Endothelial cell (in vitro differentiated cells): ENCODE data around the gene SMYD4. TPM values are rescaled to one million over a fixed set of nuclear protein-coding genes. Genes with fewer than 3 reads are reported as not detected.
"Not testable (repeated sequence)": the region's sequence is repeated elsewhere in the genome, so short reads cannot be mapped to it uniquely, and the experiment has no call there.

ENCODE experiments used
- DNase-seq: peaks from one replicate; pipeline ENCODE4 v3.0.0; 2021; ENCODE audit warnings: low spot score
- H3K27ac Mint-ChIP-seq: one replicate; pipeline ENCODE4 v1.8.0; 2021; ENCODE audit warnings: mixed read lengths, inconsistent platforms; ENCODE audit not compliant: unreplicated experiment
- H3K27me3 Mint-ChIP-seq: one replicate; pipeline ENCODE4 v1.8.0; 2021; ENCODE audit warnings: mild to moderate bottlenecking, moderate library complexity, mixed read lengths, inconsistent platforms; ENCODE audit not compliant: unreplicated experiment
- H3K36me3 Mint-ChIP-seq: one replicate; pipeline ENCODE4 v1.8.0; 2021; ENCODE audit warnings: mild to moderate bottlenecking, low read depth, mixed read lengths, inconsistent platforms; ENCODE audit not compliant: unreplicated experiment
- H3K4me1 Mint-ChIP-seq: one replicate; pipeline ENCODE4 v1.8.0; 2021; ENCODE audit warnings: mild to moderate bottlenecking, mixed read lengths, inconsistent platforms; ENCODE audit not compliant: unreplicated experiment
- H3K4me3 Mint-ChIP-seq: one replicate; pipeline ENCODE4 v1.8.0; 2021; ENCODE audit warnings: mild to moderate bottlenecking, mixed read lengths, inconsistent platforms; ENCODE audit not compliant: unreplicated experiment
- H3K9me3 Mint-ChIP-seq: one replicate; pipeline ENCODE4 v1.8.0; 2021; ENCODE audit warnings: mixed read lengths, inconsistent platforms; ENCODE audit not compliant: unreplicated experiment
- CTCF ChIP-seq: fragments of 200-600 bp; sonication (generic); IDR thresholded peaks from one replicate; pipeline ENCODE4 v1.5.0; 2021; ENCODE audit warnings: antibody characterized with exemption; ENCODE audit not compliant: unreplicated experiment
- total RNA-seq: library from RNA; stranded (reverse); fragmentation: NEBNext Ultra II Directional; extraction: Animal tissue kit (Norgen Biotek cat#: 25700); gene quantifications from one replicate; pipeline ENCODE4 v1.2.1, GENCODE V29; 2021; ENCODE audit not compliant: unreplicated experiment

SMYD4 gene
- total RNA-seq, 1 donor from 2014 or later: 19.3 TPM

- DNase-seq: no peak
- Mint-ChIP-seq H3K27ac (no peak overlapping the region), H3K4me3 (no peak overlapping the region), H3K36me3 (peaks cover 14% of the 10 kb centered on the region), H3K9me3 (no peaks in the 10 kb centered on the region), H3K4me1 (peaks cover 3% of the 10 kb centered on the region), H3K27me3 (peaks cover 2% of the 10 kb centered on the region)
- no peak for TF ChIP-seq CTCF
These were observed 53.4 kb downstream of the SMYD4 start for GRCh38 chr17:1776328-1776727.

- peaks cover 3% of the 10 kb centered on the region for H3K4me1 Mint-ChIP-seq
- DNase-seq: no peak
- H3K9me3 Mint-ChIP-seq: no peaks in the 10 kb centered on the region
- H3K36me3 Mint-ChIP-seq: peaks cover 14% of the 10 kb centered on the region
- no peak overlapping the region for H3K27ac Mint-ChIP-seq
- peaks cover 2% of the 10 kb centered on the region for H3K27me3 Mint-ChIP-seq
- H3K4me3 Mint-ChIP-seq: no peak overlapping the region
- TF ChIP-seq CTCF: no peak
These were observed 55.1 kb downstream of the SMYD4 start for GRCh38 chr17:1774390-1775176.

- Mint-ChIP-seq H3K9me3 (no peaks in the 10 kb centered on the region), H3K4me1 (peaks cover 7% of the 10 kb centered on the region), H3K27me3 (peaks cover 2% of the 10 kb centered on the region), H3K27ac (no peak overlapping the region), H3K36me3 (peaks cover 14% of the 10 kb centered on the region), H3K4me3 (no peak overlapping the region)
- no peak for TF ChIP-seq CTCF
- DNase-seq: no peak
These were observed 56.0 kb downstream of the SMYD4 start for GRCh38 chr17:1773696-1774181.

GRCh38 chr17:1773000-1773695, 56.6 kb downstream of the SMYD4 start:
- H3K4me1 Mint-ChIP-seq, H3K27ac Mint-ChIP-seq, H3K4me3 Mint-ChIP-seq, H3K9me3 Mint-ChIP-seq, H3K27me3 Mint-ChIP-seq, DNase-seq, H3K36me3 Mint-ChIP-seq: not testable (repeated sequence)

GRCh38 chr17:1769822-1770477, 59.8 kb downstream of the SMYD4 start:
- Mint-ChIP-seq H3K4me1 (peaks cover 4% of the 10 kb centered on the region), H3K27me3 (peaks cover 5% of the 10 kb centered on the region), H3K4me3 (no peak overlapping the region), H3K9me3 (no peaks in the 10 kb centered on the region), H3K27ac (no peak overlapping the region), H3K36me3 (no peaks in the 10 kb centered on the region)
- DNase-seq: no peak
- TF ChIP-seq CTCF: no peak
